GM12891 (cell line): ENCODE results near the gene FGF14.

Source experiments
- PAX5 ChIP-seq: IDR thresholded peaks from 2 replicates; pipeline ENCODE4 v1.6.1; 2011; ENCODE audit warnings: low read length, moderate library complexity, mild to moderate bottlenecking; ENCODE audit not compliant: insufficient read depth, severe bottlenecking
- POLR2A ChIP-seq: IDR thresholded peaks from 2 replicates; pipeline ENCODE4 v1.6.1; 2011; ENCODE audit warnings: low read depth, low read length, control low read depth
- POLR2AphosphoS5 ChIP-seq: IDR thresholded peaks from 2 replicates; pipeline ENCODE4 v1.6.1; 2011; ENCODE audit warnings: low read depth, low read length, control low read depth
- POU2F2 ChIP-seq: IDR thresholded peaks from 2 replicates; pipeline ENCODE4 v1.6.1; 2011; ENCODE audit warnings: low read depth, mild to moderate bottlenecking, control low read depth, low read length, moderate library complexity
- SPI1 ChIP-seq: IDR thresholded peaks from 2 replicates; pipeline ENCODE4 v1.6.1; 2011; ENCODE audit warnings: low read depth, low read length, control low read depth
- TAF1 ChIP-seq: IDR thresholded peaks from 2 replicates; pipeline ENCODE4 v1.6.1; 2011; ENCODE audit warnings: low read depth, low read length, control low read depth

GRCh38 chr13:102295316-102296048, 106.4 kb downstream of the FGF14 start:
- TF ChIP-seq POLR2A (no peak), POLR2AphosphoS5 (no peak), SPI1 (no peak), POU2F2 (no peak), TAF1 (no peak), PAX5 (no peak)
